ENCODE measurements around the gene NPBWR2.
A peak's percentile ranks its signal among the peaks of the same experiment; 100 is the strongest.
"Not testable (repeated sequence)": the region's sequence is repeated elsewhere in the genome, so short reads cannot be mapped to it uniquely, and the experiment has no call there.

NPBWR2 gene

GRCh38 chr20:64143018-64143801 lies 35.8 kb upstream of the NPBWR2 start:
- no peak for DNase-seq

DNA sequence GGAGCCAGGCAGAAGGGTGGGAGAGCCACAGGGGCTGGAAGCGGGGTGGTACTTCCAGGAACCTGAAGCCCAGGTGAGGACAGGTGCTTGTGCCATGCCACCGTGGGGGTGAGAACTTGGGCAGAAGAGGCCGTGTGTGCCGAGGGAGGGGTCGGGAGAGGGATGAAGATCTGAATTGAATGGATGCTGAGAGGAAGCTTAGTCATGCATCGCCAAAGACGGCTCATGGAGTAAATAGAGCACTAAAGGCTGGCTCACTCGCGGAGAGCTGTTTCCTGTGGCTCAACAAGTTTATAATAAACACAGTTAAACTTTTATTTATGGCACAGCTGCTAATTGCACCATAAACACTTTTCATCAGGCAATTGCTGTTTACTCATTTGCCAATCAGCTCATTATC lies 35.2 kb upstream of the NPBWR2 start:
- no peak for DNase-seq

DNA sequence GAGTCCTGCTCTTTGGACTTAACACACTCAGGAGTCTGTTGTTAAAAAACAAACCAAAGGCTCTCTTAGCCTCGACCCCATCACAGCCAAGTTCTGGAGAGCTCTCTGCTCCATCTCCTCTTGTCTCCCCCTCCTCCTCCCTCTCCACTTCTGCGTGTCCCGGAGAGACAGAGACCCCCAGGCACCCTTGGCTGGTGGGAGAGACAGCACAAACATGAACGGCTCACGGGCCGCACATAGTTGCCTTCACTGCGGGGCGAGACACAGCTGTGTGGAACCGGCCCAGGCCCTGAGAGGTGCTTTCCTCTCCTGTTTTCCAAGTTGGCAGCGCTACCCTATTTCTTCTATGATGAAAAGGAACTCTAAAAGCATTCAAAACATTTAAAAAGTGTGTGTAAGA lies 33.6 kb upstream of the NPBWR2 start:
- DNase-seq = no peak

DNA sequence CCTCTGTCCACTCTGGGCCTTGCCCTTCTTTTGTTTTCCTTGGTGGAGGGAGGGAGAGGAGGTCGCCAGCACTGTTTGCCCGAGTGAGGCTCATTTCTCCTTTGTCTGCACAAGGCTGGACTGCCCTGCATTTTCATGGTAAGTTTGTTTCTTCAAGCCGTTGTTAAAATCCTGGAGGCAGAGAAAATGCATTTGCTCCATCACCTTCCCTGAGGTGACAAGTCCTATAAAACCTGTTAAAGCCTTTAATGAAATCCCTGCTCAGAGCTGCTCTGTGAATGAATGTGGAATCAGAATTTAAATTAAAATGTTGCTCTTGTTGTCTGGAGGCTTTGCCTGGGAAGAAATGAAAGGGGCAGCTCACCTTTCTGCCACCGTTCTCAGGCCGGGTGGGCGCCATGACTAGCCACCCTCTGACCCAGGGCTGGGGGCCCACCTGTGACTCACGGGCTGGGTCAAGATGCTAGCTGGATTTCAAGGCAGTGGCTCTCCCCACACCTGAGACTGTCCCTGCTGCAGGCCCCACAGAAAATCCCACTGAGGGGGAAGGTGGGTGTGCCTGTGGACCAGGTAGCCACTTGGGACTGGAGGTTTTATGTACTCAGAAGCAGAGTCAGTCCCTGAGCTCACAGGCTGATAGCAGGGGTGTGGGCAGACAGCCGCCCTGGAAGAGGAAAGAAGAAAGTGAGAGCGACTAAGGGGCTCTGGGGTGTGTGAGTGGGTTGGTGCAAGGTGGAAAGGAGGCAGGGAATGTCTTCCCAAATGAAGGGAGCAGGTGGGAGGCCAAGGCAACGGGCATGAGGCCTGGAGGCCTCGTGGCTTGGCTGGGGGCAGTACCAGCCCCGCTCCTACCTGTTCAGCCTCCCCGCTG lies 32.9 kb upstream of the NPBWR2 start:
- no peak for DNase-seq

- DNase-seq = no peak
Measured at GRCh38 chr20:64139199-64140060, 32.1 kb upstream of the NPBWR2 start.

DNA sequence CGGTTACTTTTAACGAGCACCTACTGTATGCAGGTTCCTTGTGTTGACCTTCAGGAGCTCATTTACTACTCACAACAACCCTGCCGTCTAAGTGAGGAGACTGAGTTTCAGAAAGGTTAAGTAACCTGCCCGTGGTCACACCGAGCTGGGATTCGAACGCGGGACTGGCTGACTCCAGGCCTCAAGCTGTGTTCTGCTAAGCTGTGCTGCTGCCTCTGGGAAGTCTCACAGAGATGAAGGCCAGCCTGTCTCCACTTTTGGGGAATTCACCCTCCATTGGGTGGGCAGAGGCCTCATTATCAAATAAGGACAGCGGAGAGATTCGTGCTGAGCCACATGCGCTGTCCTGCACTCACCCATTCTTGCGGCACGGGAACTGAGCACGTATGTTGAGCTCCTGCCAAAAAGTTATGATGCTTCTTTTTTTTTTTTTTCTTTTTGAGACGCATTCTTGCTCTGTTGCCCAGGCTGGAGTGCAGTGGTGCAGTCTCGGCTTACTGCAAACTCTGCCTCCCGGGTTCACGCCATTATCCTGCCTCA lies 31.0 kb upstream of the NPBWR2 start:
- DNase-seq = no peak

DNA sequence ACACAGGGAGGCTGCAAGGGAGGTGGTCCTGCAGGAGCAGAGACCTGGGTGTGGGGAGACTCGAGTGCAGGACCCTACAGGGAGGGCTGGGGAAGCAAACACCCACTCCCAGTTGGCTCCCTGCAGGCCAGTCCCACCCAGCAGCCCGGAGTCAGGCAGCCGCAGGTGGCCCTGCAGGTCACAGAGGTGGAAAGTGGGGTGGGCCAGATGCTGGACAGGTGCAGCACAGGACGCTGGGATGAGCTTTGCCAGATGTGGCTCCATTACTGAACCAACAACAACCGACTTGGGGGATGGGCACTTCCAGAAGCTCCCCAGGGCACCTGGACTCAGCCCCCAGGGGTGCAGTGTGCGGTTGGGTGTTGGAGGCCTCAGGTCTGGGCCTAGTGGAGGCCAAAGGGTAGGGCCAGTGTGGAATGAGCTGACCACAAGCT lies 30.2 kb upstream of the NPBWR2 start:
- DNase-seq = no peak

DNA sequence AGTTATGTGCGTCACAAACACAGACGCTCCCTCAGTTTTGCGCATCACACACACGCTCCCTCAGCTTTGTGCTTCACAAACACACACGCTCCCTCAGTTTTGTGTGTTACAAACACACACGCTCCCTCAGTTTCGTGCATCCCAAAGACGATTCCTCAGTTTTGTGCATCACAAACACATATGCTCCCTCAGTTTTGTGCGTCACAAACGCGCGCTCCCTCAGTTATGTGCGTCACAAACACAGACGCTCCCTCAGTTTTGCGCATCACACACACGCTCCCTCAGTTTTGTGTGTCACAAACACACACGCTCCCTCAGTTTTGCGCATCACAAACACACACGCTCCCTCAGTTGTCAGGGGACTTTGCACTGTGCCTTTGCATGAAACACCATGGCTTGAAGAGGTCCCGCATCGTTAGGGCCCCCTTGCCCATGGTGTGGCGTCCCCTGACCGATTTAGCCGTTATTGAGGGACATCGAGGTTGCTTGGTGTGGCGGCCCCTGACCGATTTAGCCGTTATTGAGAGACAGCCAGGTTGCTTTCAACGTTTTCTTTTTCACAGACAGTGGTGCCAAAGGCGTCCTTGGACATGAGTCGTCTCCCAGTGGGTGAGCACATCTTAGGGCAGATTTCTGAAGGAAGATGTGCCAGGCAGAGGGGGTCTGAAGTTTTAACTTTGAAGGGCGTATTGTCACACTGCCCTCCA lies 28.8 kb upstream of the NPBWR2 start:
- DNase-seq = no peak

DNA sequence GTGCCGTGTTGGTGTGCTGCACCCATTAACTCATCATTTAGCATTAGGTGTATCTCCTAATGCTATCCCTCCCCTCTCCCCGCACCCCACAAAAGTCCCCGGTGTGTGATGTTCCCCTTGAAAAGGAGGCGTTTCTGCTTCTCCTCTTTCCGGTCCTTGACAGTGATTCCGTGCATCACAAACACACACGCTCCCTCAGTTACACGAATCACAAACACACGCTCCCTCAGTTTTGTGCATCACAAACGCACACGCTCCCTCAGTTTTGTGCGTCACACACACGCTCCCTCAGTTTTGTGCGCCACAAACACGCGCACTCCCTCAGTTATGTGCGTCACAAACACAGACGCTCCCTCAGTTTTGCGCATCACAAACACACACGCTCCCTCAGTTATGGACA lies 27.4 kb upstream of the NPBWR2 start:
- DNase-seq = not testable (repeated sequence)

DNA sequence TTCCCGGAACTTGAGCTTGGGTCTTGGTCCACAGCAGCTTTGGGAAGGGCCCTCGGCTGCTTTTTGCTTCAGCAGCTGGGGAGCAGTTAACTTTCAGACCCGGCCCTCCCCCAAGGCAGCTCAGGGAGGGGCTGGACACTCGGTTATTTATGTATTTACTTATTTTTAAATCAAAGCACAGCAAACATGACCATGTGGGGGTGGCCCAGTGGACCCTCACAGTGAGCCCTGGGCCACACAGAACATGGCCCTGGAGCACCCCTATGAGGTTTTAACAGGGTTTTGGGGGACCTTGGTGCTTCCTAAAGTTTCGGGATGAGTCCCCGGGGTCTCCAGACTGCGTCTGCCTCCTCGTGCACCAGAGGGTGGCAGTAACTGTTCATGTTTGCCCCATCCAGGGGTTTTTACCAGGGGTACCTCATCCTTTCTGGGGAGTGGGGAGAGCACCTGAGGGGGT lies 26.6 kb upstream of the NPBWR2 start:
- no peak for DNase-seq

DNA sequence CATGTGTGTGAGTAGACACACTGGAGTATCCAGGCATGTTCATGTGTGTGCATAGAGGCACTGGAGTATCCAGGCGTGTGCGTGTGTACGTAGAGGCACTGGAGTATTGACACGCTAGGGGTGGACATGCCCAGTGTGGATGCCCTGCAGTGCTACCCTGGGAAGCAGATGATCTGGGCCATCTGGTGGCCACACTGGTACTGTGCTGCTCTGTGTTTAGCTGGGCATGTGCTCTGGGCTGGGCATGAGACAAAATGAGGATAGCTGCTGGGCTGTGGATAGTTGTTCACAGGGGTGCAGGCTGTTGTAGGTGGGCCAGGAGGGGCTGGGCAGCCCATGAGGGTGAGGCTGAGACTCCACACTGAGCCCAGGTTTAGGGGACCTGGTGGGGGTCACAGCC lies 24.0 kb upstream of the NPBWR2 start:
- no peak for DNase-seq

DNA sequence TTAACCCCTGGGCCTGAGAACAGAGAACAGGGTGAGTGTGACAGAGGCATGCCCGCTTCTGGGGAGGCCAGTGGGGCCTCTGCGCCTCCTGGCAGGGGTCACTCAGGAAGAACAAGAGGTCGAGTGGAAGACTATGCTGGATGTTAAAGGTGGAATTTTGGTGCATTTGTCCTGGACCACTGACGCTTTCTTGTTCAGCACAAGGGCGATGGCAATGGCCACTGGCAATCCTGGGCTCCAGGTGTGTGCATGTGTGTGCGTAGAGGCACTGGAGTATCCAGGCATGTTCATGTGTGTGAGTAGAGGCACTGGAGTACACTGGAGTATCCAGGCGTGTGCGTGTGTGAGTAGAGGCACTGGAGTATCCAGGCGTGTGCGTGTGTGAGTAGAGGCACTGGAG lies 23.5 kb upstream of the NPBWR2 start:
- no peak for DNase-seq

DNA sequence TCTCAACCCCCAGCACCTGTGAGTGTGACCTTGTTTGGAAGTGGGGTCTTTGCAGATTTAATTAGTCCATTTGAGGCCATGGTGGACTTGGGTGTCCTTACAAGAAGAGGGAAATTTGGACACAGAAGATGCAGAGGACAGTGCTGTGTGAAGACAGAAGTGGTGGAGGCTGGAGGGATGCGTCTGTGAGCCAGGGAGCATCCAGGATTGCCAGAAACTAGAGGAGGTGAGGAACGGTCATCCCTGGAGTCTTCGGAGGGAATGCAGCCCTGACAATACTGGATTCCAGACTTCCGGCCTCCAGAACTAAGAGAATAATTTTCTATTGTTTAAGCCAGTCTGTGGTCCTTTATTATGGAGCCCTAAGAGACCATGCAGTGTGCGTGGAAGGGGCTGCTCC lies 22.9 kb upstream of the NPBWR2 start:
- no peak for DNase-seq

DNA sequence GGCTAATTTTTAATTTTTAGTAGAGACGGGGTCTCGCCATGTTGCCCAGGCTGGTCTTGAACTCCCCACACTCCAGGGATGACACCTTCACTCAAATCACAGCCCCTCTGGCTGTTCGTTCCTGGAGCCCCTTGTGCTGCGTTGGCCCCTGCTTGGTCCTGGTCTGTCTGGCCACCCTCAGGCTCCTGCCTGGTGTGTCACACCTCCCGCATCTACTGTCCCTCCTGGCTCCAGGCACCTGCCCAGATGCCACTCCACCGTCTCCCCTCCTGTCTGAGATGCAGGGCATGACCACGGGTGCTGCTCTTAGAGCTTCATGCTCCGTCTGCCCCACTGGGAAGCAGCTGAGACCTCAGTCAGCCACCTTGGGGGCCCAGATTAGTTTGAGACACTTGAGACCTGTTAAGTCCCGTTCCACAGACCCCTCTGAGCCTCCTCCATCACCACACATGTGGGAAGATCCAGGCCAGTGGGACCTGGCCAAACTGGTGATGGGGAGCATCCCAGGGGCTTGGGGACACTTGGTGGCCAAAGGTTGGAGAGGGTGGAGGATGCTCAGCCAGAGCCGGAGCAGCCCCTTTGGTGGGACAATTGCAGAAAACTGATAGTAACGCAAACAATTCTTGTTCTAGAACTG lies 21.9 kb upstream of the NPBWR2 start:
- DNase-seq = no peak

GRCh38 chr20:64123517-64123916 lies 16.2 kb upstream of the NPBWR2 start:
- not testable (repeated sequence) for DNase-seq

DNA sequence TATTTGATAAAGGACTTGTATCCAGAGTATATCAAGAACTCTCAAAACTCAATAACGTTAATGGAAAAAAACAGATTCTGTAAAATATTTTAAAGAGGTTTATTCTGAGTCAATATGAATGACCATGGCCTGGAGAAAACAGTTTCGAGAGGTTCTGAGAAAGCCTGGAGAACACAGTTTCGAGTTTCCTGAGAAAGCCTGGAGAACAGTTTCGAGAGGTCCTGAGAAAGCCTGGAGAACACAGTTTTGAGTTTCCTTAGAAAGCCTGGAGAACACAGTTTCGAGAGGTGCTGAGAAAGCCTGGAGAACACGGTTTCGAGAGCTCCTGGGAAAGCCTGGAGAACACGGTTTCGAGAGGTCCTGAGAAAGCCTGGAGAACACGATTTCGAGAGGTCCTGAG lies 15.6 kb upstream of the NPBWR2 start:
- DNase-seq = not testable (repeated sequence)

DNA sequence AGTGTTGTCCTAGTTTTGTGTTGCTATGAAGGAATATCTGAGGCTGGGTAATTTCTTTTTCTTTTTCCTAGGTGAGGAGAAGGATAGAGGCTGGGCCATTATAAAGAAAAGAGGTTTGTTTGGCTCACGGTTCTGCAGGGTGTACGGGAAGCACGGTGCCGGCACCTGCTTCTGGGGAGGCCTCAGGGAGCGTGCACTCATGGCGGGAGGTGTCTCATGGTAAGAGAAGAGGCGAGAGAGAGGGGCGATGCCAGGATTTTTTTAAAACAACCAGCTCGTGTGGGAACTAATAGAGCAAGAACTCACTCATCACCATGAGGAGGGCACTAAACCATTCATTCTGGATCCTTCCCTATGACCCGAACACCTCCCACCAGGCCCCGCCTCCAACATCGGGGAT lies 14.2 kb upstream of the NPBWR2 start:
- no peak for DNase-seq

DNA sequence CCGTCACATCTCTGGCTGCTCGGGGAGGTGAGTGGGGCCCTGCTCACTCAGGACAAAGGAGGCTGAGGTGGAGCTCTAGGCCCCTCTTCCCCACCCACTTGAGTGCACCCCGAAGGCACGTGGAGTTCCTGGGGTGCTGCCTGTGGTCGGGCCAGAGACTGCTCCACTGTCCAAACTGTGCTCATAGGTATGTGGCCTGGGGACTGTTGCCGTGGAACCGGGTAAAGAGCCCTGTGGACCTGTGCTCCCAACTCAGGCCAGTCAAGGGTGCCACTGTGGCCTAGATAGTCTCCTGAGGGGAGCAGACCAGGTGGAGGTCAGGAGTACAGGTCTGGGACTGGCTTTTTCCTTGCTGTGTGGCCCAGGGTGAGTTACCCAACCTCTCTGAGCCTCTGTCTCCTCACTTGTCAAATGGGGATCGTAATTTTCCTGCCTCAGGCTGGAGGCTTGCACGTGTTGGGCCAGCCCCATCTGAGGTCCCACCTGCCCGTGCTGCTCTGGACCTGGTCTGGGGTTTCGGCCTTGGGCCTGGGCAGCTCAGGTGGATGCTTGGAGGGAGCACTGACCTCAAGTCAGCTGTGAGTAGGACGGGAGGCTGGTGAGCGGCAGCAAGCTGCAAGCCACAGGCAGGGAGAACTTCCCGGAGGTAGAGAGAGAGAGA lies 12.4 kb upstream of the NPBWR2 start:
- peak in 1 of 2 experiments; percentile 19 for DNase-seq

- DNase-seq = no peak
Measured at GRCh38 chr20:64119301-64119680, 11.9 kb upstream of the NPBWR2 start.

DNA sequence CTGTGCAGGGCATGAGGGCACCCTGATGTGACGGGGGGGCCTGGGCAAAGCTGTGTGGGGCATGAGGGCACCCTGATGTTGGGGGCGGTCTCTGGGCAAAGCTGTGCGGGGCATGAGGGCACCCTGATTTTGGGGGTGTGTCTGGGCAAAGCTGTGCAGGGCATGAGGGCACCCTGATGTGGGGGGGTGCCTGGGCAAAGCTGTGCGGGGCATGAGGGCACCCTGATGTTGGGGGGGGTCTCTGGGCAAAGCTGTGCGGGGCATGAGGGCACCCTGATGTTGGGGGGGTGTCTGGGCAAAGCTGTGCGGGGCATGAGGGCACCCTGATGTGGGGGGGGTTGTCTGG lies 10.0 kb upstream of the NPBWR2 start:
- not testable (repeated sequence) for DNase-seq

Data from activated CD4-positive, alpha-beta T cell treated with anti-CD3 and anti-CD28 coated beads, Interleukin-2, amount 50 U/mL, for 48 hours (primary cell).